ENCODE results near the gene PRTFDC1. TPM values are rescaled to one million over a fixed set of nuclear protein-coding genes. Genes with fewer than 3 reads are reported as not detected.

PRTFDC1 gene
- total and polyA plus RNA-seq, 2 of the 8 experiments (the other 6 are each of a cell fraction or from before 2014, with no cell fraction given): 5.9 to 6.6 TPM

- TF ChIP-seq CTCF (IDR thresholded peaks at IDR 0.05; ENCODE audit: control extremely low read depth in 1 of 3, insufficient read depth in 1 of 3, low read depth in 1 of 3, low read length in 3 of 3) (no peak), RXRA (IDR thresholded peaks at IDR 0.05; ENCODE audit: insufficient read depth, low read depth, low read length) (no peak), ZNF274 (IDR thresholded peaks at IDR 0.05; ENCODE audit: borderline replicate concordance, extremely low read depth, low read length) (no peak), FOSL1 (IDR thresholded peaks at IDR 0.05; ENCODE audit: insufficient read depth, low read depth, low read length) (no peak), SIX5 (IDR thresholded peaks at IDR 0.05; ENCODE audit: low read depth, low read length) (no peak), KDM4A (IDR thresholded peaks at IDR 0.05; ENCODE audit: low read depth, low read length, severe bottlenecking) (no peak)
Observed at GRCh38 chr10:24993237-24993958, 41.0 kb upstream of the PRTFDC1 start (continued).

Measured in H1 (cell line).